ENCODE measurements around the gene CSNK1G3. TPM values are rescaled to one million over a fixed set of nuclear protein-coding genes. Genes with fewer than 3 reads are reported as not detected.
A peak's percentile ranks its signal among the peaks of the same experiment; 100 is the strongest.
"Not testable (repeated sequence)": the region's sequence is repeated elsewhere in the genome, so short reads cannot be mapped to it uniquely, and the experiment has no call there.

The CSNK1G3 gene
- total RNA-seq, 1 donor from 2014 or later, result 45.8 TPM

DNA sequence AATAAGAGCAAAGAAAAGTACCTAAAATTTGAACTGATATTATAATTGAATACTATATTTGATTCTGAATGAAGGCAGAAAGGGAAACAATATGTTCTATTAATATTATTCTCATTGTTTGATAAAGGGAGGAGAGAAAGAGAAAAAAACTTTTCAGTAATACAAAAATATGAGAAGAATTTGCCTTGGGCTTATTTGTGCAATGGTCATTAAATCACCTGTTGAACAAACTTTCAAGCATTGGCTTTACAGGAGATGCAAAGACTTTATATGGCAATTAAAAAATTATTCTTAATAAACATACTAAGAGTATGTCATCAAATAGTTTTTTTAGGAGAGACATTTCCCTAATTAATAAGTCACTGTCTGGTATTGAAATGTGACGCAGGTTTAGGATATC lies 85.0 kb downstream of the CSNK1G3 start:
- intact Hi-C loops (cut with micrococcal nuclease), result no loop called here
- Mint-ChIP-seq H3K36me3 (ENCODE audit: low read depth) (peaks cover 24% of the 10 kb centered on the region), H3K27me3 (ENCODE audit: insufficient read depth) (no peaks in the 10 kb centered on the region), H3K4me1 (ENCODE audit: low read depth) (no peaks in the 10 kb centered on the region), H3K4me3 (no peak overlapping the region), H3K9me3 (no peaks in the 10 kb centered on the region), H3K27ac (no peak overlapping the region)
- no peak for DNase-seq (ENCODE audit: low spot score)

DNA sequence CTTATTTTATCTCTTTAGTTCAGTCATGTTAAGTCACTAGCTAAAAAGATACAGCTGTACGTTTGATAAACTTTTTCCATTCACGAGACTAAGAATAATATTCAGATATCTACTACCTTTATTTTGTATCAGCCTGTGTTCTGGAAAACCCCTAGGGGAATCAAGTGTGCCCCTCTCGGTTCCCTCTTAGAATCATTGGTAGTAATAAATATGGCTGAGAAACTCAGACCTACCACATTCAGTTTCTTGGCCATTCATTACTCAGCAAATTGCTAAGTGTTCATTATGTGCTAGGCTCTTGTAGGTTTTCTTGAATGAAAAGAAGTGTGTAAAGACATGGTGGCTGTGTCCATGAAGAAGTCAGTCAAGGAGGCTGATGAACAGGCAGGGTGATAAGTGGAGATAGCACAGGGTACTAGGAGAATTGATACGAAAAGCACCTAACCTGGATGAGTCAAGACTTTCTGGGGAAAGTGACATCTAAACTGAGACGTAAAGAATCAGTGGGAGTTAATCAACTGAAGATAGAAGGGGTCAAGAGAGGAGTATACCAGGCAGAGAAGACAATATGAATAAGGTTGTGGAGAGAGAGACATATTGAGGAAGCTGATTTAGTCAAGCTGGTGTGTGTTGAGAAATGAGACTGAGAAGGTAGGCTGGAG lies 86.2 kb downstream of the CSNK1G3 start:
- Mint-ChIP-seq H3K9me3 (no peaks in the 10 kb centered on the region), H3K27me3 (ENCODE audit: insufficient read depth) (no peaks in the 10 kb centered on the region), H3K36me3 (ENCODE audit: low read depth) (peaks cover 23% of the 10 kb centered on the region), H3K27ac (no peak overlapping the region), H3K4me1 (ENCODE audit: low read depth) (no peaks in the 10 kb centered on the region), H3K4me3 (no peak overlapping the region)
- intact Hi-C loops (cut with micrococcal nuclease), result no loop called here
- DNase-seq (ENCODE audit: low spot score), result no peak

DNA sequence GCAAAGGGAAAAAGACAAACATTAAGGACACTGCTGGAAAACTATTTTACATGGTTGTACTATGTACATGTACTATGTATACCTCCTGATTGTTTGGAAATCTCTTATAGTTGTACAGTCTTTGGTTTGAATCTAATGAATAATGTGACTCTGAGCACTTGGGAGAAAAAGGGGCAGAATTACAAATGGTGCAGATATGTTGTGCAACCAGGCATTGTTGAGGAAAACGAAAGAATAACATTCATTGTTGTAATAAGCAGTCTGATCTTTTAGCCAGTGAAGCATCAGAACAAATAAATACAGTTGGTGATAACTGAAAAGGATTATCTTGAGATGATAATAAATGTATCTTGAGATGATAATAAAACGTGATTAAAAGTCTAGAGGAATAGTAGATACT lies 87.2 kb downstream of the CSNK1G3 start:
- Mint-ChIP-seq H3K36me3 (ENCODE audit: low read depth) (peaks cover 18% of the 10 kb centered on the region), H3K9me3 (no peaks in the 10 kb centered on the region), H3K4me1 (ENCODE audit: low read depth) (no peaks in the 10 kb centered on the region), H3K27ac (no peak overlapping the region), H3K27me3 (ENCODE audit: insufficient read depth) (no peaks in the 10 kb centered on the region), H3K4me3 (no peak overlapping the region)
- no peak for DNase-seq (ENCODE audit: low spot score)
- intact Hi-C loops (cut with micrococcal nuclease), result no loop called here

DNA sequence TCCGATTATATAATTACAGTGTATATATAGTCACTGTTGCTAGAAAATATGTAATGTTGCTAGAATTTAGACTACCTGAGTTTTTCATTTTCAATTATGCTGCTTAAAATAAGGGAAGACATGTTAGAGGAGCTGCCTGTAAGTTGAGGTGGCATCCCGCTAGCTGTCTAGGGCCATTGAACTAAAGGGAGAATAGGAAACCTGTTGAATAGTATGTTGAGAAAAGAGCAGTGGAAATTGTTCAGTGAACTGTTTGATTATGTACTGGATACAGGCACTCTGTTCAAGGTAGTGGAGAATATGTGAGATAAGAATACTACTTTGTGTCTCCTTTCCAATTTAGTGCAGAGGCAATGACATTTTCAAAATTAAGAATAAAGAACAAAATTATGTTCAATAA lies 89.6 kb downstream of the CSNK1G3 start:
- Mint-ChIP-seq H3K9me3 (no peaks in the 10 kb centered on the region), H3K36me3 (ENCODE audit: low read depth) (peaks cover 19% of the 10 kb centered on the region), H3K27me3 (ENCODE audit: insufficient read depth) (no peaks in the 10 kb centered on the region), H3K4me1 (ENCODE audit: low read depth) (no peaks in the 10 kb centered on the region), H3K4me3 (no peak overlapping the region), H3K27ac (no peak overlapping the region)
- DNase-seq (ENCODE audit: low spot score), result no peak
- intact Hi-C loops (cut with micrococcal nuclease), result no loop called here

DNA sequence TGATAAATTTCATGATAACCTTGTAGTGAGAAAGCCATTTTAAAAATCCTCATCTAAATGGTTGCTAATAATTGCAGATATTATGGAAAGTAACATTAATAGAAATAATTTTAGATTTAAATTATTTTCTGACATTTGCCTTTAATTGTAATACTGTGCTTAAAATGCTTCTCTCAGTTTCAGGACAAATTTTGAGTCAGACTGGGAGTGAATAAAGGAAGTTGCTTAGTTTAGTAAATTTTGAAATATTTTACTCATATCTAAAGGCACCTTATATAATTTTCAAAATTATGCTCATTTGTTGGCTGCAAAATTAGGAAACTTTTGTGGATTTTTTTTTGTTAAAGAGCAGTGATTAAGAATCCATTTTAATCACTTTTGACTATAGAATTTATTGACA lies 93.8 kb downstream of the CSNK1G3 start:
- Mint-ChIP-seq H3K27me3 (ENCODE audit: insufficient read depth) (no peaks in the 10 kb centered on the region), H3K27ac (no peak overlapping the region), H3K4me1 (ENCODE audit: low read depth) (peaks cover 12% of the 10 kb centered on the region), H3K9me3 (no peaks in the 10 kb centered on the region), H3K36me3 (ENCODE audit: low read depth) (peaks cover 25% of the 10 kb centered on the region), H3K4me3 (no peak overlapping the region)
- DNase-seq (ENCODE audit: low spot score), result no peak
- intact Hi-C loops (cut with micrococcal nuclease), result loop anchor here (5.0 kb wide), 1 partner anchor 709 kb away; no protein-coding TSS in a partner anchor

DNA sequence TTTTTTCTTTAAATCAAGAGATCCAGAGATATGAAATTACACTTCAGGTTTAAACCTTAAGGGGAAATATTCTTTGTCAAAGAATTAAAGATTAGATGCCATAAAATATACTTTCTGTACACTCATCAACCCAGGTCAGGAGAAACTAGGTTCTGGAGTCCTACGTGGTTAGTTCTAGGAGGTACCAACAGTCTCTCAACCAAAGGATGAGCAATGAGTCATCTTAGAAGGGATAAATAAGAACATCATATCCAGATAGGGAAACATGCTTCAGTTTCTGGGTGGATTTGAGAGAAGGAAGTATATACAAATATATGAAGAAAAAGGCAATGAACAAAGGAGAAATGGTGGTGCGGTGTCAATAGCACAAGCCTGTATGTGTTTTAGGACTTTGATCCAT lies 98.2 kb downstream of the CSNK1G3 start:
- DNase-seq (ENCODE audit: low spot score), result no peak
- H3K9me3 Mint-ChIP-seq, result no peaks in the 10 kb centered on the region
- no peak overlapping the region for H3K4me3 Mint-ChIP-seq
- H3K27me3 Mint-ChIP-seq (ENCODE audit: insufficient read depth), result no peaks in the 10 kb centered on the region
- no peak overlapping the region for H3K27ac Mint-ChIP-seq
- H3K4me1 Mint-ChIP-seq (ENCODE audit: low read depth), result peaks cover 12% of the 10 kb centered on the region
- peaks cover 22% of the 10 kb centered on the region for H3K36me3 Mint-ChIP-seq (ENCODE audit: low read depth)
- intact Hi-C loops (cut with micrococcal nuclease), result loop anchor here (2.0 to 10.0 kb wide), 3 partner anchors 93 to 1415 kb away; no protein-coding TSS in a partner anchor

DNA sequence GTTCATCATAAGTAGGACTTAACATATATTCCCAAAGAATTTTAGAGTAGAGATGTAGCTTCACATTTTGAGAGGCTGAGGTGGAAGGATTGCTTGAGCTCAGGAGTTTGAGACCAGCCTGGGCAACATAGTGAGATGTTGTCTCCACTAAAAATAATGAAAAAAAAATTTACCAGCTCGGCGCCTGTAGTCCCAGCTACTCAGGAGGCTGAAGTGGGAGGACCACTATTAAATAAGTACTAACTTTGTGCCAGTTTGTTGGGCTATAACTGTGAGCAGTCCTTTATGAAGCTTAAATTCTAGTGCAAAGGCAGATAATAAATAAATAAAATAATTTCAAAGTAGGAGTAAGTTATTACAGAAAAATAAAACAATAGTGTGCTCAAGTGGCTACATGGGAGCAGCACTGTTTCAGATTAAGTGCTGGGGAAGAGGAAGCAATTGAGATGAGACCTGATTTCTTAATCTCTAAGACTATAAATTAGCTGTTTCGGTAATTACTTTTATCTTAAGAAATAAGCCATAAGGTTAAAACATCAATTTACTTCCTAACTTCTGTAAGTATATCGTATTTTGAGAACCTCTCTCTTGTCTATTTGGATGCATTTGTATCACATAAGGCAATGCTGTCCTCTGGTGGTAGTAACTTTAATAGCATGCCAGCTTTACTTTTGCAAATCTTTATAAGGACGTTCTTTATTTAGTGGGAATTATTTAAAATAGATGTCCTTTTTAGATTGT lies 98.9 kb downstream of the CSNK1G3 start:
- H3K36me3 Mint-ChIP-seq (ENCODE audit: low read depth), result peaks cover 23% of the 10 kb centered on the region
- no peaks in the 10 kb centered on the region for H3K27me3 Mint-ChIP-seq (ENCODE audit: insufficient read depth)
- no peak overlapping the region for H3K4me3 Mint-ChIP-seq
- intact Hi-C loops (cut with micrococcal nuclease), result loop anchor here (1.0 to 10.0 kb wide), 5 partner anchors 94 to 1416 kb away; partner anchors contain the start of gene CEP120
- H3K9me3 Mint-ChIP-seq, result no peaks in the 10 kb centered on the region
- H3K4me1 Mint-ChIP-seq (ENCODE audit: low read depth), result peaks cover 12% of the 10 kb centered on the region
- H3K27ac Mint-ChIP-seq, result no peak overlapping the region
- peak; percentile 11 for DNase-seq (ENCODE audit: low spot score)

DNA sequence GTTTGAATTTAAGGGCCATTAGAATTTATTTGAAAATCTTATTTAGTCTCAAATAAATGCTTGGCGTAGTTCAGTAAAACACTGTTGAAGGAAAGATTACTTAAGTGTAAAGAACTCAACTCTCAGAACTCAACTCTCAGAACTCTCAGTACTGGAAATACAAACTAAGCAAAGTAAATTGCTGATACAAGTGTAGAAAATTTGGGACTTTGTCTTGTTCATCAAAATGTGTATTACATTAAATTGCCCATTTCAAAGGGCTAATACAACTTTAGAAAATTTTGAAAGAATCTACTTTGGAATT lies 99.4 kb downstream of the CSNK1G3 start:
- H3K36me3 Mint-ChIP-seq (ENCODE audit: low read depth), result peaks cover 23% of the 10 kb centered on the region
- H3K4me1 Mint-ChIP-seq (ENCODE audit: low read depth), result peaks cover 12% of the 10 kb centered on the region
- intact Hi-C loops (cut with micrococcal nuclease), result loop anchor here (1.0 to 10.0 kb wide), 5 partner anchors 95 to 1417 kb away; partner anchors contain the start of gene CEP120

DNA sequence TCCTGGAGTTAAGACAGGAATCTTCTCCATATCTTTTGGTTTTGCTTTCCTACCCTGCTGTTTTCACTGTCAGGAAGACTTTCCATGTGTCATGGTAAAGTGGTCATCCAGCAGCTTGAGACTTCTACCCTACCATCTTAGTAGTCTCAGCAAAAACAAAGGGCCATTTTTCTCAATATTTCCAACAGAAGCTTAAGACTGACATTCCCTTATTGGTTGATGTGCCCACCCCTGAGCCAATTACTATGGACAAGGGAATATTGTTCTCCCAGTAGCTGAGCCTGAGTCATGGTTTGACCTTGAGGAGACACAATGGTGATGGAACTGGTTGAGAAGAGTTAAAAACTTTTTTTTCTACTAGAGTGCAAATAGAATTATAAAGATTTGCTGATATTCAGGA lies 105.6 kb downstream of the CSNK1G3 start:
- Mint-ChIP-seq H3K4me1 (ENCODE audit: low read depth) (no peaks in the 10 kb centered on the region), H3K27me3 (ENCODE audit: insufficient read depth) (no peaks in the 10 kb centered on the region), H3K4me3 (no peak overlapping the region), H3K9me3 (no peaks in the 10 kb centered on the region), H3K27ac (no peak overlapping the region), H3K36me3 (ENCODE audit: low read depth) (peaks cover 11% of the 10 kb centered on the region)
- no peak for DNase-seq (ENCODE audit: low spot score)
- intact Hi-C loops (cut with micrococcal nuclease), result loop anchor here (10.0 kb wide), 1 partner anchor 1423 kb away; no protein-coding TSS in a partner anchor

More for the DNA sequence above, 99.4 kb downstream of the CSNK1G3 start:
- no peaks in the 10 kb centered on the region for H3K9me3 Mint-ChIP-seq
- no peak overlapping the region for H3K4me3 Mint-ChIP-seq
- no peaks in the 10 kb centered on the region for H3K27me3 Mint-ChIP-seq (ENCODE audit: insufficient read depth)
- no peak overlapping the region for H3K27ac Mint-ChIP-seq
- DNase-seq (ENCODE audit: low spot score), result no peak

DNA sequence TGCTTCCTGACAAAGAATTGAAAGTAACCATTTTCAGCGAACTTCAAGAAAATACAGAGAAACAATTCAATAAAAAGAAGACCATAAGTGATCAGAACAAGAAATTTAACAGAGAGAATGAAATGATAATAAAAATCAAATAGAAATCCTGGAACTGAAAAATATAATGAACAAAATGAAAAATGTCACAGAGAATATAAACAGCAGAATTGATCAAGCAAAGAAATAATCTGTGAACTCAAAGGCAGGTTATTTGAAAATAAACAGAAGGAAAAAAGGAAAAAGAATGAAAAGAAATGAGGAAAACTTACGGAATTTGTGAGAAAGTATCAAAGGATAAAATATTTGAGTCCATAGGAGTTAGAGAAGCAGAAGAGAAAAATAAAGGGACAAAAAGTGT lies 114.1 kb downstream of the CSNK1G3 start:
- H3K27ac Mint-ChIP-seq, result no peak overlapping the region
- peaks cover 2% of the 10 kb centered on the region for H3K27me3 Mint-ChIP-seq (ENCODE audit: insufficient read depth)
- intact Hi-C loops (cut with micrococcal nuclease), result no loop called here
- no peak overlapping the region for H3K4me3 Mint-ChIP-seq
- H3K9me3 Mint-ChIP-seq, result peaks cover 38% of the 10 kb centered on the region
- no peaks in the 10 kb centered on the region for H3K4me1 Mint-ChIP-seq (ENCODE audit: low read depth)
- DNase-seq (ENCODE audit: low spot score), result no peak
- peaks cover 2% of the 10 kb centered on the region for H3K36me3 Mint-ChIP-seq (ENCODE audit: low read depth)

DNA sequence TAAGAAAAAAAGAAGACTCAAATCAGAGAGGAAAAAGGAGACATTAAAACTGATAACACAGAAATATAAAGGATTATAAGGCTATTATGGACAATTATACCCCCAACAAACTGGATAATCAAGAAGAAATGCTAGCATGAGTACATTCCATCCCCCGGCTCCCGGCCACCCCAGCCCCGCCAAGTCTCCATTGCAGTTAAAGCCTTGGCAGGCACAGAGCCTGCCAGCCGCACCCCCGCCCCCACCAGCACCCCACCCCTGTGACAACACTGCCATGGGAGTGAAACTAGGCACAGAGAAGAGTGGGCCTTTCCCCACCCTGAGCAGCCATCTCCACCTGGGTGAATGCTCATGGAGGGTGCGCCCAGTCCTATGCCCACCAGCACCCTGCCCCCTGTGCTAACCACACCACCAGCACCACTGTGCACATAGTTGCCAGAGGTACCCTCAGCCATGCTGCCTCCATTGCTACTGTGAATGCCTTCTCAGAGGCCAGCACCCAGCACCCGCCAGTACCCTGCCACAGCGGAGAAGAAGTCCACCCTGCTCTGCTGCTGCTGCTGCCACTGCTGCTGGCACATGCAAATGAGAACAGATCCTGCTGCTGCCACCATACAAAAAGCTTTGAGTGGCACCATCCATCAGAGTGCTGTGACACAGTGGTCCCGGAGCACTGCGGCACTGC lies 117.0 kb downstream of the CSNK1G3 start:
- Mint-ChIP-seq H3K36me3 (ENCODE audit: low read depth) (peaks cover 2% of the 10 kb centered on the region), H3K27ac (no peak overlapping the region), H3K27me3 (ENCODE audit: insufficient read depth) (peaks cover 2% of the 10 kb centered on the region), H3K4me3 (no peak overlapping the region), H3K9me3 (peaks cover 34% of the 10 kb centered on the region), H3K4me1 (ENCODE audit: low read depth) (no peaks in the 10 kb centered on the region)
- no peak for DNase-seq (ENCODE audit: low spot score)
- intact Hi-C loops (cut with micrococcal nuclease), result no loop called here

DNA sequence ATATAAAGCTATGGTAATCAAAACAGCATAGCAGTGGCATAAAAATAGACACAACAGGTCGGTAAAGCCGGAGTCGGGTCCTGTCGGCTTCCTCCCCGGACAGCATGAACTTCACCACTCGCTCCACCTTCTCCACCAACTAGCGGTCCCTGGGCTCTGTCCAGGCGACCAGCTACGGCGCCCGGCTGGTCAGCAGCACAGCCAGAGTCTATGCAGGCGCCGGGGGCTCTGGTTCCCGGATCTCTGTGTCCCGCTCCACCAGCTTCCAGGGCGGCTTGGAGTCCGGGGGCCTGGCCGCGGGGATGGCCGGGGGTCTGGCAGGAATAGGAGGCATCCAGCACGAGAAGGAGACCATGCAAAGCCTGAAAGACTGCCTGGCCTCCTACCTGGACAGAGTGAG lies 124.0 kb downstream of the CSNK1G3 start:
- H3K4me3 Mint-ChIP-seq, result no peak overlapping the region
- H3K27me3 Mint-ChIP-seq (ENCODE audit: insufficient read depth), result no peaks in the 10 kb centered on the region
- H3K27ac Mint-ChIP-seq, result no peak overlapping the region

DNA sequence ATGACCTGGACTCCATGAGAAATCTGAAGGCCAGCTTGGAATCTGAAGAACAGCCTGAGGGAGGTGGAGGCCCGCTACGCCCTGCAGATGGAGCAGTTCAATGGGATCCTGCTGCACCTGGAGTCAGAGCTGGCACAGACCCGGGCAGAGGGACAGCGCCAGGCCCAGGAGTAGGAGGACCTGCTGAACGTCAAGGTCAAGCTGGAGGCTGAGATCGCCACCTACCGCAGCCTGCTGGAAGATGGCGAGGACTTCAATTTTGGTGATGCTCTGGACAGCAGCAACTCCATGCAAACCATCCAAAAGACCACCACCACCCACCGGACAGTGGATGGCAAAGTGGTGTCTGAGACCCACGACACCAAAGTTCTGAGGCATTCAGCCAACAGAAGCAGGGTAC lies 125.1 kb downstream of the CSNK1G3 start:
- H3K27me3 Mint-ChIP-seq (ENCODE audit: insufficient read depth); H3K27ac Mint-ChIP-seq; intact Hi-C loops (cut with micrococcal nuclease); H3K4me3 Mint-ChIP-seq; H3K4me1 Mint-ChIP-seq (ENCODE audit: low read depth); DNase-seq (ENCODE audit: low spot score); H3K9me3 Mint-ChIP-seq; H3K36me3 Mint-ChIP-seq (ENCODE audit: low read depth): not testable (repeated sequence)

More for the DNA sequence above, 124.0 kb downstream of the CSNK1G3 start:
- intact Hi-C loops (cut with micrococcal nuclease), result no loop called here
- Mint-ChIP-seq H3K9me3 (no peaks in the 10 kb centered on the region), H3K4me1 (ENCODE audit: low read depth) (no peaks in the 10 kb centered on the region), H3K36me3 (ENCODE audit: low read depth) (no peaks in the 10 kb centered on the region)
- no peak for DNase-seq (ENCODE audit: low spot score)

Measured in activated T-helper 1 cell treated with anti-CD3 and anti-CD28 coated beads, Interleukin-12 subunit alpha, Interleukin-12 subunit beta, Interleukin-2, Interleukin-4 antibody, amounts not matched to agents 30 ng/mL and 10 ng/mL and 1 ng/mL, durations not matched to agents 14 hours and 24 hours and 36 hours (primary cell).